Measurements from ENCODE around the gene ZFYVE26.

GRCh38 chr14:67749341-67750084, 66.9 kb downstream of the ZFYVE26 start:
- TF ChIP-seq JUND (IDR thresholded peaks at IDR 0.05; ENCODE audit: low read length) (no peak), RAD21 (IDR thresholded peaks at IDR 0.05 in 1 of 2, conservative IDR thresholded peaks at IDR 0.05 in 1 of 2; ENCODE audit: low read depth in 2 of 2, low read length in 2 of 2) (no peak), CTCF (IDR thresholded peaks at IDR 0.05; ENCODE audit: control extremely low read depth in 1 of 3, insufficient read depth in 1 of 3, low read depth in 1 of 3, low read length in 3 of 3) (no peak), CHD2 (IDR thresholded peaks at IDR 0.05; ENCODE audit: low read length) (no peak), TBP (IDR thresholded peaks at IDR 0.05; ENCODE audit: low read depth, low read length) (no peak), TAF1 (IDR thresholded peaks at IDR 0.05; ENCODE audit: low read depth, low read length) (no peak), EZH2 (IDR thresholded peaks at IDR 0.05; ENCODE audit: low read depth, low read length, severe bottlenecking) (no peak), SRF (IDR thresholded peaks at IDR 0.05; ENCODE audit: low read depth, low read length) (no peak), POLR2A (IDR thresholded peaks at IDR 0.05; ENCODE audit: control extremely low read depth in 1 of 2, low read depth in 2 of 2, low read length in 2 of 2) (no peak), CHD1 (IDR thresholded peaks at IDR 0.05; ENCODE audit: low read depth, low read length) (no peak), KDM5A (IDR thresholded peaks at IDR 0.05; ENCODE audit: low read length) (no peak), YY1 (IDR thresholded peaks at IDR 0.05; ENCODE audit: low read depth, low read length) (no peak)

All from H1 (cell line).